GM21576 (cell line): ENCODE measurements around the gene DST.

ENCODE experiments used
- ATAC-seq: cut with Tn5 transposase; IDR thresholded peaks from one replicate; pipeline ENCODE4 v1.9.1; 2021; ENCODE audit warnings: mild to moderate bottlenecking, moderate library complexity; ENCODE audit not compliant: unreplicated experiment

The DST gene

DNA sequence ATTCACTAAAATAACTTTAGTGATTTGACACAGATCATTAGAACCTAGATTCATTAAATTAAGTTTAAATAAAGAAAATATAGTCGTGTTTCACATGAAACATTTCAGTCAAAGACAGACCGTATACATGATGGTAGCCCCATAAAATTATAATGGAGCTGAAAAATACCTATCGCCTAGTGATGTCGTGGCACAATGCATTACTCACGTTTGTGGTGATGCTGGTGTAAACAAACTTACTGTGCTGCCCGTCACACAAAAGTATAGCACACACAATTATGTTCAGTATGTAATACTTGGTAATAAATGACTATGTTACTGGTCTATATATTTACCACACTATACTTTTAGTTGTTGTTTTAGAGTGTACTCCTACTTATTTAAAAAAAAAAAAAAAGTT lies 17.3 kb downstream of the DST start:
- no peak for ATAC-seq

DNA sequence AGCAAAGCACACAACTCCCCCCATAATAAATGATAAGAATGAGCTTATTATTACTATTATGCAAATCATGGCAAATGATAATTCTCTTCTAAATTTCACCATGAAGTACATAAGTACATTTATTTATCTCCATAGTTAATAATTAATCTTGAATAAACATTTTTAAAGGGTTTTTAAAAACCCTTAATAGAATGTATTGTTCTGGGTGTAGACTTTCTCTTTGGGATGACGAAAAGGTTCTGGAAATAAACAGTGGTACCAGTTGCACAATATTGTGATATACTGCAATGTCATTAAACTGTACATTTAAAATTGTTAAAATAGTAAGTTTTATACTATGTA lies 18.0 kb downstream of the DST start:
- no peak for ATAC-seq

DNA sequence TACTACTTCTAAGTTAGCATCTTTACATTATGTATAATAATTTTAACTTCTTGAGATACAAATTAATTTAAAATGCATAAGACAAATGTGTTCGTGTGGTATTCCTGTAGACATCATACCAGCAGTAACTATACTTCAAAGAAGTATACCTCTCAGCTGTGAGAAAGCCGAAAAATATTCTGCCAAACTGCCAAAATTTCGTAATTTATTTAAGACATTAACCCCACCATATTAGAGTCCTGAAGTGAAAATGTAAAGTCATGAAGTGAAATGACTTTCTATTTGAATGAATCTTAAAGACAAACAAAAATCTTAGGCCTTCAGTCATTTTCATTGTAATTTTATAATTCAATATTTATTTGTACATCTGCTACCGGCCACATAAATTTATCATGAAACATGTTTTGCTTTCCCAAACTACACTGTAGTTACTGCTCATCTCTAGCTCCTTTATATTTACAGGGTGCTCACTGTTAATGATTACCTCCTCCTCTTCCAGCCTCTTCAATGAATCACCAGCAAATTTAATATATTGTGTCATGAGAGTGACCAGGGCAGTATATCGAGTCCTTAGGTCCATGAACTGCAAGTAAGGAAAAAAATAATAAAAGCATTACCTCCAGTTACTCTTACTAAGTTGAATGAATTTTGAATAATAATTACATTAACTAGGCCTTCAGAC lies 18.5 kb downstream of the DST start:
- no peak for ATAC-seq

DNA sequence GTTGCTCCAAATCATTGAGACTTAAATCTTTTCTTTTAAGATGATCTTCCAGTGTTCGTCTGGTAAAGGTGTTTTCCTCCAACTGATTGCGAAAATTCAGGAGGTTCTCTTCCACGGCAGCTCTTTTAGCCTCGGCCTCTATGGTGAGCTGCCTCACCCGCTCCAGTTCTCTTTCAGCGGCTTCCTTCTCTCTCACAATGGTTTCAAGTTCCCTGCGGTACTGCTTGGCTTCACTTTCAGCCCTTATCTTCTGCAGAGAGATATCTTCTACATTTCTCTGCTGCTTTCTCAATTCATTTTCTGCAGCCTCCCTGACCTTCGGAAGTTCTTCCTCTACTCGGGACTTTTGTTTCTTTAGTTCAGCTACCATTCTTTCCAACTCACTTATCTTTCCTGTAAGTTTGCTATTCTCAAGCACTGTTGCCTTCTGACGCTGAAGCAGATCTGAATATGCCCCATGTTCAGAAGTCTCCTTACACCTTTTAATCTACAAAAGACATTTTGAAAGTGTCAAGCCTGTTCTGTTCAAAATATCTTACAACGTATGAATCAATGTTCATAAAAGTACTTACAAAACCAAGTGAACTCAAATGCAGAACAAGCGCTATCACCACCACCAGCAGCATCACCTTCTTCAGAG lies 22.3 kb downstream of the DST start:
- ATAC-seq: no peak

DNA sequence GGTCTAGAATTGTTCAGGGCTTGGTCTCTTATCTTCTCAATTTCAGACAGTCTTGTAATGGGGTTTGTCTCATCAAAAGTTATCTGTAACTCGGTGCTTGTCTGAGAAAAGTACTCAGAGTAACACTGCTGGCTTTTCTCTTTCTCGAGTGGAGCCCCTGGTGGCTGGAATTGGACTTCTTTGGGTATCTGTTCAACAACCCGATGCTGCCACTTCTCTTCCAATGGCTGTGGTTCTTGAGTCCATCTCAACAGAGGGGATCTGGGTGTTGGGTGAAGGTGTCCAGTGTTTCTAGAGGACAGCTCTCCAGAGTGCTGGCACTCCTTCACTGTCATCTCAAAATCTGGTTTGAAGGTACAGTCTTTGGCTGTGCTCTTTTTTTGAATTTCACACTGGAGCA lies 24.6 kb downstream of the DST start:
- no peak for ATAC-seq

DNA sequence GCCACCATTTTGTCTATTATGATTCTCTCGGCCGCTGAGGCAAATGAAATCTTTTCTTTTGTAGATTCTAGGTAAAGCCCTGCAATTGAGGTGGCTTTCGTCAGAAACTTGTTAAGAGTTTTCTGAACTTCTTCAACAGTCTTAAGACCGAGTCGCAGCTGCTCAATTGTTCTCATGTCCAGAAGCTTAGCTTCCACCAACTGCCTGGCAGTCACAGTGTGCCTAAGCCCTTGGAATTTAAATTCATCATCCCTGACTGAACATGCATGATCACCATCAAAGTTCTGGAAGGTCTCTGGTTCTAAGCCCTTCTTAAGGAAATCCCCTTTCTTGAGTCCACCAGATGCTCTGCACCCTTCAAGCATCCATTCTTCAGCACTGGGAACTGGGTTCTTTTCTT lies 25.7 kb downstream of the DST start:
- ATAC-seq: no peak

DNA sequence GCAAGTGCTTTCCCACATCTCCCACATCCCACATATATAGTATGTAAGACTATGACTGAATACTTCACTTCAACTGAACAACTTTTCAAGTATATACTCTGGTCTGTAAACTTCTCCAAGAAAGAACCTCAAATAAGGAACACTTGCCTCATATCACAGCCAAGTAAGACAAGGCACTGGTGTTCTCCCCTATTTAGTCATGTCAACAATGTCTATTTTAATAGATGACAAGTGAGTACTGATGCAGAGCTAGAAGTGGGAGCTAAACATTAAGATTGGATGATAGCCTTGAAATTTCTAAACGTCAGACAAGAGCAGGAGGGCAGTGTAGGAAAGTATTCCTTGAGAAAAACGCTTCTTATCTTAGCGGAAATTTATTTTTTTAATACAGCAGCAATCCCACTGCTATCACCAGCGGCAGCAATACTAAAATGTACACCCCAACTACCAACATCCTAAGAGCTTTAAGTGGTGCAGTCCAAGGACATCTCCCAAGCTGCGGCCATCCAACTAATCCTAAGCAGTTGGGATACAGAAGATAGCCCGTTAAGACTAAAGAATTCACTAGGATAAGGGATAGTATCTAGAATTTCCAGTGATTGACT lies 29.3 kb downstream of the DST start:
- no peak for ATAC-seq

DNA sequence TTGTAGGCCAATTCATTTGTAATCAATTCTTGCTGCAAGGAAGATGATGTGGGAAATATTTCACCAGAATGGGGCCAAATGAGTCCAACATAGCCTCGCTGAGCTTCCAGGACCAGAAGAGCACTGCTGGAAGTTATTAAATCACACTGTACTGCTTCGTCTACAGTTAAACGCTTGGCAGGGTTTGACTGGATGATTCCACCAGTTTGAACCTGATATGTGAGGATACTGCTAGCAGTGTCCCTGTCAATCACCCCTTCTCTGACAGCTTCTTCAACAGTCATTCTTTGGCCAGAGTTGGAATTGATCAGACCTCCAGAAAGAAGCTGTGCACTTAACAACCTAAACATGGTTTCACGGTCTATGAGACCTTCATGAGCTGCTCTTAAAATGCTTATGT lies 34.4 kb downstream of the DST start:
- ATAC-seq: no peak

DNA sequence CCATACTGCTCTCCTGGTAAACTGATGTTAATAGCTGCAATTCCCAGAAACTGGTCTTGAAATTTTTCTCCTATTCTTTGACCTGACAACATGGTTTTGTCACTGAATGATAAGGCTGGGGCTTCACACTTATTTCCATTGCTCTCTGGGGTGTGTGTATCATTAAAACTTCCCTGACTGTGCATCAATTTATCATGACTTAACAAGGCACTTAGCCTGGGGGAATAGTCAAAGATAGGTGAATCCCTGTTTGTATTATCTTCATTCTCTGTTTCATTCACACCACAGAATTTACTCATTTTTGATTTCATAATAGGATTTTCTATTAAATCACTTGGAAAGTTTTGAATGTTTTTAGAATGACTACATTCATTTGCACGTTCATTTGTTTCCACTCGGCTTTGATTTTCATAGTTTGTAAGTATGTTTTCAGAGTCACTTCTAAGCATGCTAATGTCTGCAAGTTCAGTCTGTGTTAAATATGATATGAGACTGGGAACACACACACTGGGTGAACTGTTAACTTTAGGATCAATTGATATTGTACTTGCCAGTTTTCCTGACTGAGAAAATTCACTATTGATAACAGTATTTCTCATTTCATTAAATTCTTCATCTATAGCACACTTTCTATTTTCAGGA lies 35.5 kb downstream of the DST start:
- no peak for ATAC-seq

DNA sequence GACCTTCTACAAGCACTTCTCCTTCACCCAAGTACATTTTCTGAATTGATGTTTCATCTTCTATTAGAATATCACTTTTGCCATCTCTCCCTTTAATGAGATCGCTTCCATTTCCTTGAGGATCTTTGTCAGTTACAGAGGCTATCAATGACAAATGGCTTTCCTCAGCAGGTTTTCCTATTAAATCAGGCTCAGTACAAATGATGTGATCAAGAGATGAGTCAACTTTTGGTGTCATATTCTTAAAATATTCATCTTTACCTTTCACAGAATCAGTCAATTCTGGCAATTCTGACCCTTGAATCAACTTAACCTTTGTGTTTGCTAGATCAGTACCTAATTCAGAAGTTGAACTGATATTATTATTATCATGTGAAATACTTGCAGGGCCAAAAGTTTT lies 37.3 kb downstream of the DST start:
- ATAC-seq: no peak

DNA sequence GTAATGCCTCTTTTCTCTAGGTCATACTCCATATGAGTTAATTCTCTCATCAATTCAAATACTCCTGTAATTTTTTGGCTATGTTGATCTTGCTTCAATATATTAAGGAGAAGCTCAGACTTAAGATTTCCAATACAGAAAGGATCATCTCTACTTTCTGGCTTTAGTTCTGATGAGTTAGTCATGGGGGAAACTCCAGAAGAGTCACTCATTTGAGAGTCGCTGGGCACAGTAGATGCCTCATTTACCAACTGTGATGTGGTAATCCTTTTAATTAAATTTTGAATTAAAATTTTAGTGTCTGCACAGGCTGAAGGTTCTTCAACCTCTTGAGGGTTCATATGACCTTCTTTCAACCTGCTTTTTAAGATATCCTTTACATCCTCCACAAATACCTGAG lies 38.5 kb downstream of the DST start:
- ATAC-seq: no peak

DNA sequence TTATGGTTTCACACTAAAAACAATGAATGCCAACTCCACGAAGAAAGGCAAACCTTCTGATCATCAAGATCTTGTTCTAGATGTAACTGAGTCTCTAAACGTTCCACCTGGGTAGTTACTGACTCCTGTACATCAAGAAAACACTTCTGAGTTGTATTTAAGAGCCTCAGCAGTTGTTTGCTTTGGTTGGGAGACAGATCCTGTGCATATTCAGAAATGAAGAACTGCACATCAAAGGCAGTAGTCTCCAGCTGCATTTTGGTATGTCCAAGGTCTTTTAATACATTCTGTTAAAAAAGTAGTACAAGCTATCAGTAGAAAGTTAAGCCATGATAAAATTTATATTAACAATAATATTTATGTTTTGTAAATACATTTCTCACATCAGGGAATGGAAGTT lies 41.3 kb downstream of the DST start:
- no peak for ATAC-seq

DNA sequence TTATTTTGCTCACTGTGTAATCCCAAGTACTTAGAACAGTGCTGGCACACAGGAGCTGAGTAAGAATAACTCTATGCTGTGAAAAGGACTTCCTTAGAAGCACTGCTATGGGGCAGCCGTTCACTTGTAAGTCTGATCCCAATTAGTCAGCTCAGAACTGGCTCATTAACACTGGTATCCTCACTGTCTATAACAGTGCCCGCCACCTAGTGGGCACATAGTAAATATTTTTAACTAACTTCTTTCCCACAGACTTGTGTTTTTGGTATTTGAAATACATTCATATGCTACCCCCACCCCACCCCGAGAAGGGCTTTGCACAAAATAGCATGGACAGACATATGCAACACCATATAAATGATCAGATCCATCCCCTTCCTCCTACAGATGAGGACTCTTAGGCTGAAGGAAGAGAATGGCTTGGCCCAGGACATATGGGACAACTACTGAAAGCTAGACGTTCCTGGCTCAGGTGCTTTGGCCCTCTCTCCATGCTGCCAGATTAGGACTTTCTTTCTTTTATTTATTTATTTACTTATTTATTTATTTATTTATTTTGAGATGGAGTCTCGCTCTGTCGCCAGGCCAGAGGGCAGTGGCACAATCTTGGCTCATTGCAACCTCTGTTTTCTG lies 47.1 kb downstream of the DST start:
- peak; percentile 32 for ATAC-seq

DNA sequence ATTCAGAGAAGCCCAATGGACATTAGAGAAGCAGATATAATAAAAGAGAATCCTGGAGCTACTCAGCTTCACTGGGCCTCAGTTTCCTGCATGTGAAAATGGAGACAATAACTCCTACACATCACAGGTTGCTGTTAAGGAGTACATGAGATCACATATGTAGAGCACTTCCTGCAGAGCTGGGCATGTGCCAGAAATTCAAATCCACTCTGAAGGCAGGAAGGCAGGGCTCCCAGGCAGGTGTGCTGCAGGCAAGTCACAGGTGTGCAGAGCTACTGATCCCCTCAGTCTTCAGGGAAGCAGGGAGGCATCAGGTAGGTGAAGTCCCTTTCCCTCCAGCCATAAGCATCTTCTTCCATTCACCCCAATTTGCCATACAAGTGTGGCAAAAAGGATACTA lies 48.0 kb downstream of the DST start:
- ATAC-seq: peak; percentile 14

DNA sequence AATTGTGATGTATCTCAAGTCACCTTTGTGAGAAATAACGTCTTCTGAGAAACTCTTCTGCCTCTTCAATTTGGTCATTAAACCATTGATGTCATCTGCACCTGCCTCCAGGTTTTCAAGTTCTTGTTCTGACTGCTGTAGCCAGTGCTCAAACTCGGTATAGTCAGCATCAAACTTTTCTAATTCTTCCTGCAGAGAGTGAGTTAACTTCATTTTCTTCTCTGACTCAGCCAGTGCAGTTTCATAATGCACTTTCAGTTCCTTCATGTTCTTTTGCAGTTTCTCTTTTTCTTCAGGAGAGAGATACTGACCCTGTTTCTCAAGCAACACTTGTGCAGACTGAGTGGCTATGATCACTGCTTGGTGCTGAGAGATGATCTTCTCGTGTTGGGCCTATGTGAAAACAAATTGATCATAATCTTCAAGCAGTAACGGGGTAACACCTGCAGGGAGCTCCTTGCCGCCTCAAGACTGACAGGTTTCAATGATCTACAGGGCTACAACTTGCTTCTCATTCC lies 48.8 kb downstream of the DST start:
- ATAC-seq: peak; percentile 88

DNA sequence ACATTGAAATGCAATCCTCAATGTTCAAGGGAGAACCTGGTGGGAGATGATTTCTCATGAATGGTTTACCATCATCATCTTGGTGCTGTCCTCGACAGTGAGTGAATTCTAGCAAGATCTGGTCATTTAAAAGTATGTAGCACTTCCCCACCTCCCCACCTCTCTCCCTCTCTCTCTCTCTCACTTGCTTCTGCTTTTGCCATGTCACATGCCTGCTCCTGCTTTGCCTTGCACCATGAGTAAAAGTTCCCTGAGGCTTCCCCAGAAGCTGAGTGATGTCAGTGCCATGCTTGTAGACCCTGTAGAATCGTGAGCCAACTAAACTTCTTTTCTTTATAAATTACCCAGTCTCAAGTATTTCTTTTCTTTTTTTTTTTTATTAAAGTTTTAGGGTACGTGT lies 60.5 kb downstream of the DST start:
- ATAC-seq: no peak

DNA sequence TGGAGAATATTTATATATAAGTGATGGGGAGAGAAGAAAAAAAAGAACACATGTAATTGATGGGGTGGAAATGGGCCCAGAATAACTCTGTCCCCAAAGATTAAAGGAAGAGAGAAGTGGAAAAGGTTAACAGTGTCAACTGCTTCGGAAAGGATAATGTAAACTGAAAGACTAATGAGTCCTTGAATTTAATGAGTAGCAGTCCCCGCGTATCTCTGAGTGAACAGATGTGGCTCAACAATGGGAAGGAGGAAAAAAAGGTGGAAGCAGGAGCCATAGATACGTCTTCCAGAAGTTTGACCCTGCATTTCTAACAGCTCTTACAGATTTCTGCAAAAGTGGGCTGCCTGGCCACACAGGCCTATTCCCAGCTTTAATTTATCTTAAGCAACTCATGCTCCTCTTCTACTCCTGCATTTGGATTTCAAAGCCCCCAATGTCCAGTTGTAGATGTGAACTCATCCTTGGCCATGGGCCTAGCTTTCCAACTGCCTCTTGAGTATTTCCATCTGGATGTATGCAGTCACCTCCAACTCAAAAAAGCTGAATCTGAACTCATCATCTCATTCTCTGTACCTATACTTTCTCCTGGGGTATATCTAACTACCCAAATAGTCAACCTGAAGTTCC lies 61.3 kb downstream of the DST start:
- ATAC-seq: no peak

DNA sequence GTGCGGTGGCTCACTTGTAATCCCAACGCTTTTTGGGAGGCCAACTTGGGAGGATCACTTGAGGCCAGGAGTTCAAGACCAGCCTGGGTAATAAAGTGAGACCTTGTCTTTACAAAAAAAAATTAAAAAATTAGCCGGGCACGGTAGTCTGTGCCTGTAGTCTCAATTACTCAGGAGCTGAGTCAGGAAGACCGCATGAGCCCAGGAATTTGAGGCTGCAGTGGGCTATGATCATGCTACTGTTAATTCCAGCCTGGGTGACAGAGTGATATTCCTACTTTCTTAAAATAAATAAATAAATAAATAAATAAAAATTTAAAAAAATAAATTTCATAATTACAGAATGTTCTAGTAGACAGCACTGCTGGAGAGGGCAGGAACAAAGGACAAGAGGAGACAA lies 62.4 kb downstream of the DST start:
- ATAC-seq: no peak

DNA sequence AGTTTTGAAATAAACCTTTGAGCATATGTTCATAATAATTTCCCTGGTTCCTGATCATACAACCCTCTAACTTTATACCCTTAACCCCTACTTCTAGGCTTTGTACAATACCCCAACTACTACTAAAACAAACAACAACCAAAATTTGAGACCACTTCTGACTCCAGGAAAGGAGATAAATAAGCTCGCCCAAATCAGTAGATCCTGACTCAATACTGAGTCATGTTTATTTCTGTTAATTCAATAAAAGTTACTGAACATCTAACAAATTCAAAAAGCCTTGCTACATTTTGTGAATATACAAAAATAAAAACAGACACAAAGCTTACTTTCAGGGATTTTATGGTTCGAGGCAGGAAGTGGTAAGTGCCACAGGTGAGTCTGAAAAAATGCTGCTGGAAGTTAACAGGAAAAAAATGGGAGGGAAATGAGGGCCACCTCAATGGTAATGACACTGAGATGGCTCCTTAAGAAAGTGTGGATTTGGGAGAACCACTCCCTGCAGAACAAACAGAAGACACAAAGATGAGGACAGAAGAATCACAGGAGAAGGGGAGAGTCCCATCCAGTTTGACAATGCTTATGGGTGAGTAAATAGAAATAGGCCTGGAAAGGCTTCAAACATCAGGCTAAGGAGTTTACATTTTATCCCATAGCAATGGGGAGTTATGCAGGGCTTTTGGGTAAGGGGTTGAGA lies 63.4 kb downstream of the DST start:
- ATAC-seq: no peak

DNA sequence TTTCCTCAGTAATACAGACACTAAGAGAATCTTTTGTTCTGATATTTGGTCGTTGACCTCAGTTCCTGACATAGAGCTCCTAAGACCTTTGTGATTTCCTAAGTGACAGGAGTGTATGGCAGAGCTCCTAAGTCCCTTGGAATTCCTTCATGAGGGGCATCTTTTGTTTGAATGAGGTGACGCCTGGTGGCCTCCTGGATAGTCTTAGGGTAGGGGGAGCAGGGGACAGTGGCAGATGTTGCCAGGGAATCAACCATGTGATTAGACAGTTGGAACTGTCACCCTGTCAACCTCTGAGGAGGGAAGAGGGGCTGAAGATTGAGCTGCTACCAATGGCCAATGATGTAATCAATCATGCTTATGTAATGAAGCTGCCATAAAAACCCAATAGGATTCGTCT lies 67.0 kb downstream of the DST start:
- ATAC-seq: no peak

DNA sequence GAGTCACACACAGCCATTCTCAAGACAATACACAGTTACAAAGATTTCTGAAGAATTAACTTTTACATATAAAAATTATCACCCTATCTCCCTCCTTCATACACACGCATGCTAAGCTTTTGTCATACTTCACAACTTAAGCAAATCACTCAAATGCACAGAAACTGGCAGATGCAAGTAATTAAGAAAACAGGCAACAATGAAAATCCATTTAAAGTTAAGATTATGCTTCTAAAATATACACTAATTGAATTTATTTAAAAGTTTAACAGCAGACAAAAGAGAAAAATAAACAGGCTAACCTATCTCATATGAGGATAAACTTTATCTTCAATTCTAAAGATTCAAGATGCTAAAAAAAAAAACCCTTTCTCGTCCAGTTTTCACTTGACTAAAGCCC lies 68.4 kb downstream of the DST start:
- ATAC-seq: no peak
